Activated CD8-positive, alpha-beta T cell treated with anti-CD3 and anti-CD28 coated beads, Interleukin-2, amount 10 ng/mL, durations not matched to agents 7 days and 5 days (primary cell): ENCODE data around the gene GLMN. TPM values are rescaled to one million over a fixed set of nuclear protein-coding genes. Genes with fewer than 3 reads are reported as not detected.
A peak's percentile ranks its signal among the peaks of the same experiment; 100 is the strongest.

Experiments used
- ATAC-seq: fragments of 150-1000 bp; cut with Tn5 transposase; one replicate; pipeline ENCODE4 v1.10.0; 2021; ENCODE audit warnings: moderate library complexity
- CTCF ChIA-PET: fragments of 350-600 bp; sonication (Branson Sonifier 250); formaldehyde crosslinking; loops from one replicate; lab custom pipeline; 2021; ENCODE audit warnings: antibody characterized with exemption; lab: Charles Lee
- POLR2A ChIA-PET: fragments of 350-600 bp; sonication (Branson Sonifier 250); formaldehyde crosslinking; loops from one replicate; lab custom pipeline; 2021; ENCODE audit warnings: antibody characterized with exemption; lab: Charles Lee
- DNase-seq: peaks from one replicate; pipeline ENCODE4 v3.0.0-alpha.2; 2020
- H3K27ac Mint-ChIP-seq: one replicate; pipeline ENCODE4 v1.8.0; 2021; ENCODE audit warnings: mild to moderate bottlenecking, mixed read lengths
- H3K27me3 Mint-ChIP-seq: one replicate; pipeline ENCODE4 v1.8.0; 2021; ENCODE audit warnings: low read depth, mixed read lengths
- H3K36me3 Mint-ChIP-seq: one replicate; pipeline ENCODE4 v1.8.0; 2021; ENCODE audit warnings: low read depth, mixed read lengths
- H3K4me1 Mint-ChIP-seq: one replicate; pipeline ENCODE4 v1.8.0; 2021; ENCODE audit warnings: low read depth, mixed read lengths
- H3K4me3 Mint-ChIP-seq: one replicate; pipeline ENCODE4 v1.8.0; 2021; ENCODE audit warnings: mild to moderate bottlenecking, mixed read lengths
- H3K9me3 Mint-ChIP-seq: one replicate; pipeline ENCODE4 v1.8.0; 2022; ENCODE audit warnings: mixed read lengths; ENCODE audit not compliant: insufficient read depth
- total RNA-seq, 2 experiments: library from RNA; stranded (reverse); gene quantifications; one replicate each; pipeline ENCODE4 v1.2.3, GENCODE V29; 2021

The GLMN gene
- total RNA-seq: 10 to 100 TPM; 18.4 to 21.9 TPM

GRCh38 chr1:92298573-92299476 is at the start of gene GLMN, which contains the start of gene RPAP2:
Gene GLMN, minus strand, starts transcription at chr1:92298987. Its CDS starts 988 bp downstream, at chr1:92297999.
Gene RPAP2, plus strand, starts transcription at chr1:92299059. Its CDS starts 15 bp downstream, at chr1:92299074.
- H3K4me3 Mint-ChIP-seq: peak within 1 kb of the TSS; percentile 94
- no peaks in the 10 kb centered on the region for H3K9me3 Mint-ChIP-seq
- peak; percentile 77 for DNase-seq
- CTCF ChIA-PET: interaction anchor here (0.8 to 2.3 kb wide), 11 partner anchors 8 to 533 kb away, joined by 3 to 7 read pairs (median 3); partner anchors contain the start of genes GFI1 and RPL5
- H3K27me3 Mint-ChIP-seq: no peaks in the 10 kb centered on the region
- peaks cover 40% of the 10 kb centered on the region for H3K4me1 Mint-ChIP-seq
- ATAC-seq: peak; percentile 99
- POLR2A ChIA-PET: interaction anchor here (0.6 to 1.0 kb wide), 6 partner anchors 12 to 321 kb away, joined by 3 to 5 read pairs (median 3); no protein-coding TSS in a partner anchor
- H3K36me3 Mint-ChIP-seq: peaks cover 39% of the 10 kb centered on the region
- peak within 1 kb of the TSS; percentile 98 for H3K27ac Mint-ChIP-seq

GRCh38 chr1:92346866-92347640 is 48.3 kb upstream of the GLMN start:
- Mint-ChIP-seq H3K4me3 (no peak overlapping the region), H3K27me3 (no peaks in the 10 kb centered on the region), H3K27ac (no peak overlapping the region), H3K4me1 (peaks cover 13% of the 10 kb centered on the region), H3K36me3 (peaks cover 45% of the 10 kb centered on the region), H3K9me3 (no peaks in the 10 kb centered on the region)
- ChIA-PET CTCF (interaction anchor here (0.6 to 1.1 kb wide), 2 partner anchors 37 to 855 kb away, joined by 3 read pairs; no protein-coding TSS in a partner anchor), POLR2A (interaction anchor here (0.8 to 1.2 kb wide), 2 partner anchors 139 to 485 kb away, joined by 3 to 4 read pairs; no protein-coding TSS in a partner anchor)
- no peak for DNase-seq
- ATAC-seq: no peak

- Mint-ChIP-seq H3K27ac (no peak overlapping the region), H3K27me3 (no peaks in the 10 kb centered on the region), H3K9me3 (no peaks in the 10 kb centered on the region), H3K4me1 (peaks cover 5% of the 10 kb centered on the region), H3K36me3 (peaks cover 35% of the 10 kb centered on the region), H3K4me3 (no peak overlapping the region)
- CTCF ChIA-PET: interaction anchor here (2.0 kb wide), 1 partner anchor 140 kb away, joined by 4 read pairs; no protein-coding TSS in a partner anchor
- ATAC-seq (no peak), DNase-seq (no peak)
- POLR2A ChIA-PET: no interaction called here
Observed at GRCh38 chr1:92343061-92343460, 44.3 kb upstream of the GLMN start.

GRCh38 chr1:92342401-92342800 is 43.6 kb upstream of the GLMN start:
- H3K36me3 Mint-ChIP-seq: peaks cover 30% of the 10 kb centered on the region
- H3K27ac Mint-ChIP-seq: no peak overlapping the region
- H3K9me3 Mint-ChIP-seq: no peaks in the 10 kb centered on the region
- H3K4me3 Mint-ChIP-seq: no peak overlapping the region
- POLR2A ChIA-PET: no interaction called here
- H3K27me3 Mint-ChIP-seq: no peaks in the 10 kb centered on the region
- CTCF ChIA-PET: interaction anchor here (0.8 to 2.0 kb wide), 3 partner anchors 8 to 141 kb away, joined by 3 to 4 read pairs (median 4); no protein-coding TSS in a partner anchor
- no peak for DNase-seq
- no peak for ATAC-seq
- peaks cover 3% of the 10 kb centered on the region for H3K4me1 Mint-ChIP-seq

GRCh38 chr1:92340154-92340553 is 41.4 kb upstream of the GLMN start:
- CTCF ChIA-PET: interaction anchor here (1.0 to 1.3 kb wide), 3 partner anchors 25 to 30 kb away, joined by 4 to 5 read pairs (median 4); no protein-coding TSS in a partner anchor
- no peak overlapping the region for H3K27ac Mint-ChIP-seq
- ATAC-seq (no peak), DNase-seq (no peak)
- POLR2A ChIA-PET: interaction anchor here (0.6 to 1.0 kb wide), 2 partner anchors 24 to 145 kb away, joined by 3 to 4 read pairs; no protein-coding TSS in a partner anchor
- no peak overlapping the region for H3K4me3 Mint-ChIP-seq
- H3K27me3 Mint-ChIP-seq: no peaks in the 10 kb centered on the region
- H3K9me3 Mint-ChIP-seq: no peaks in the 10 kb centered on the region
- peaks cover 30% of the 10 kb centered on the region for H3K36me3 Mint-ChIP-seq
- H3K4me1 Mint-ChIP-seq: no peaks in the 10 kb centered on the region

- Mint-ChIP-seq H3K36me3 (peaks cover 59% of the 10 kb centered on the region), H3K4me1 (peaks cover 23% of the 10 kb centered on the region), H3K4me3 (no peak overlapping the region), H3K27me3 (no peaks in the 10 kb centered on the region), H3K27ac (no peak overlapping the region), H3K9me3 (peaks cover 6% of the 10 kb centered on the region)
- ATAC-seq (no peak), DNase-seq (no peak)
- ChIA-PET CTCF (interaction anchor here (0.7 to 1.0 kb wide), 2 partner anchors 8 to 25 kb away, joined by 3 read pairs; no protein-coding TSS in a partner anchor), POLR2A (interaction anchor here (0.8 kb wide), 1 partner anchor 35 kb away, joined by 3 read pairs; the partner anchor contains the start of genes GLMN and RPAP2)
Observed at GRCh38 chr1:92333668-92334067, 34.9 kb upstream of the GLMN start.

- no peak for ATAC-seq
- Mint-ChIP-seq H3K36me3 (peaks cover 85% of the 10 kb centered on the region), H3K4me1 (peaks cover 36% of the 10 kb centered on the region), H3K27ac (no peak overlapping the region), H3K9me3 (peaks cover 36% of the 10 kb centered on the region), H3K4me3 (no peak overlapping the region), H3K27me3 (no peaks in the 10 kb centered on the region)
- ChIA-PET CTCF (interaction anchor here (1.3 to 2.1 kb wide), 4 partner anchors 11 to 68 kb away, joined by 3 to 6 read pairs (median 4); no protein-coding TSS in a partner anchor), POLR2A (interaction anchor here (1.1 kb wide), 1 partner anchor 14 kb away, joined by 5 read pairs; no protein-coding TSS in a partner anchor)
- no peak for DNase-seq
Observed at GRCh38 chr1:92329347-92330129, 30.8 kb upstream of the GLMN start.

GRCh38 chr1:92327794-92328193 is 29.0 kb upstream of the GLMN start:
- H3K4me1 Mint-ChIP-seq: peaks cover 43% of the 10 kb centered on the region
- H3K4me3 Mint-ChIP-seq: no peak overlapping the region
- ChIA-PET CTCF (interaction anchor here (1.1 to 2.1 kb wide), 2 partner anchors 9 to 83 kb away, joined by 3 to 6 read pairs; no protein-coding TSS in a partner anchor), POLR2A (no interaction called here)
- H3K36me3 Mint-ChIP-seq: peaks cover 83% of the 10 kb centered on the region
- DNase-seq (no peak), ATAC-seq (no peak)
- peaks cover 36% of the 10 kb centered on the region for H3K9me3 Mint-ChIP-seq
- H3K27ac Mint-ChIP-seq: no peak overlapping the region
- H3K27me3 Mint-ChIP-seq: no peaks in the 10 kb centered on the region

- Mint-ChIP-seq H3K27me3 (no peaks in the 10 kb centered on the region), H3K36me3 (peaks cover 78% of the 10 kb centered on the region), H3K4me1 (peaks cover 38% of the 10 kb centered on the region), H3K27ac (no peak overlapping the region), H3K9me3 (peaks cover 36% of the 10 kb centered on the region), H3K4me3 (no peak overlapping the region)
- ATAC-seq (no peak), DNase-seq (no peak)
- POLR2A ChIA-PET: no interaction called here
- CTCF ChIA-PET: interaction anchor here (0.8 to 1.1 kb wide), 2 partner anchors 17 to 84 kb away, joined by 3 read pairs; no protein-coding TSS in a partner anchor
Observed at GRCh38 chr1:92326681-92327080, 27.9 kb upstream of the GLMN start.

- Mint-ChIP-seq H3K36me3 (peaks cover 80% of the 10 kb centered on the region), H3K27ac (peak overlapping the region; percentile 97), H3K4me1 (peaks cover 28% of the 10 kb centered on the region), H3K4me3 (peak overlapping the region; percentile 69), H3K27me3 (no peaks in the 10 kb centered on the region), H3K9me3 (peaks cover 34% of the 10 kb centered on the region)
- ChIA-PET POLR2A (no interaction called here), CTCF (no interaction called here)
- DNase-seq: no peak
- no peak for ATAC-seq
Observed at GRCh38 chr1:92324784-92325183, 26.0 kb upstream of the GLMN start.
